C1 segment of cervical spinal cord (tissue), 14 donors: ENCODE results near the gene UNC79.
A peak's percentile ranks its signal among the peaks of the same experiment; 100 is the strongest.

Experiments used
- DNase-seq, 14 donors: peaks; one replicate each; lab custom pipeline; 2025; lab: John Stamatoyannopoulos, UW

UNC79 gene

GRCh38 chr14:93657875-93658274 is 227.1 kb downstream of the UNC79 start:
- DNase-seq, result peak in 2 of 14 donors; percentile 7 to 32

GRCh38 chr14:93663317-93663716 is 232.6 kb downstream of the UNC79 start:
- no peak for DNase-seq

GRCh38 chr14:93665169-93665568 is 234.4 kb downstream of the UNC79 start:
- DNase-seq, result no peak

- no peak for DNase-seq
Observed at GRCh38 chr14:93669632-93670031, 238.9 kb downstream of the UNC79 start.

GRCh38 chr14:93674343-93674742 is 243.6 kb downstream of the UNC79 start:
- DNase-seq, result no peak

GRCh38 chr14:93675651-93676050 is 244.9 kb downstream of the UNC79 start:
- no peak for DNase-seq

GRCh38 chr14:93676416-93676958 is 245.7 kb downstream of the UNC79 start:
- no peak for DNase-seq

GRCh38 chr14:93682459-93682858 is 251.7 kb downstream of the UNC79 start:
- DNase-seq, result no peak

- DNase-seq, result no peak
Observed at GRCh38 chr14:93683226-93683625, 252.5 kb downstream of the UNC79 start.

- no peak for DNase-seq
Observed at GRCh38 chr14:93685121-93685895, 254.6 kb downstream of the UNC79 start.

- no peak for DNase-seq
Observed at GRCh38 chr14:93686268-93686667, 255.5 kb downstream of the UNC79 start.

- DNase-seq, result no peak
Observed at GRCh38 chr14:93688239-93688666, 257.5 kb downstream of the UNC79 start.

GRCh38 chr14:93688820-93689219 is 258.1 kb downstream of the UNC79 start:
- DNase-seq, result no peak

- no peak for DNase-seq
Observed at GRCh38 chr14:93690146-93690545, 259.4 kb downstream of the UNC79 start.

- DNase-seq, result no peak
Observed at GRCh38 chr14:93691042-93691780, 260.5 kb downstream of the UNC79 start.

- no peak for DNase-seq
Observed at GRCh38 chr14:93693914-93694313, 263.2 kb downstream of the UNC79 start.

- no peak for DNase-seq
Observed at GRCh38 chr14:93700928-93701327, 270.2 kb downstream of the UNC79 start.

GRCh38 chr14:93701562-93701961 is 270.8 kb downstream of the UNC79 start:
- DNase-seq, result no peak

GRCh38 chr14:93702946-93703345 is 272.2 kb downstream of the UNC79 start:
- DNase-seq, result no peak

- no peak for DNase-seq
Observed at GRCh38 chr14:93703941-93704340, 273.2 kb downstream of the UNC79 start.

- DNase-seq, result no peak
Observed at GRCh38 chr14:93705513-93706156, 274.9 kb downstream of the UNC79 start.

- no peak for DNase-seq
Observed at GRCh38 chr14:93706360-93706955, 275.7 kb downstream of the UNC79 start.
